ENCODE results near the gene TTF2.

DNA sequence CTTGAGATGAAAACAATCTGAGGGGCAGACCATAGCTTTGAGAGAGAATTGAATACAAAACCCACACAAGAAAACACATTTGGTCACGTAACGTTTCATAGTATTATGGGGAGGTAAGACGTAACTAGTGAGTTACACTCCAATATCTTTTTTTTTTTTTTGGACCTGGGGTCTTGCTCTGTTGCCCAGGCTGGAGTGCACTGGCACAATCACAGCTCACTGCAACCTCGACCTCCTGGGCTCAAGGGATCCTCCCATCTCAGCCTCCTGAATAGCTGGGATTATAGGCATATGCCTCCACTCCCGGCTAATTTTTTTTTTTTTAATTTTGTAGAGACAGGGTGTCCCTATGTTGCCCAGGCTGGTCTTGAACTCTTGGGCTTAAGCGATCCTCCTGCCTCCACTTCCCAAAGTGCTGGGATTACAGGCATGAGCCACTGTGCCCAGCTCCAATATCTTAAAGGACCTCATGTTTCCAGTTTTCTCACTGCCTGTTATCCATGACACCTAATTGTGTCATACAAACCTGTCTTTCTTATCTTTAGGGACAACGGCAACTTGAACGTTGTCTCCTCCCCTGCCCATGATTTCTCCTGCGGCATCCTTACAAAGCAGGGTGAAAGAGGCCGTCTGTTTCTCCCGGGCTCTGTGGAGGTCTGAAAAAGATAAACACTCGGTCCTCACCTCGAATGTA is 56.1 kb downstream of the TTF2 start:
- TF ChIP-seq CTCF (IDR thresholded peaks at IDR 0.05) (no peak), POLR2A (IDR thresholded peaks at IDR 0.05; ENCODE audit: low read depth) (no peak), POLR2AphosphoS5 (IDR thresholded peaks at IDR 0.05) (no peak), EP300 (IDR thresholded peaks at IDR 0.05) (no peak)
